Measurements from ENCODE around the gene P4HB. TPM values are rescaled to one million over a fixed set of nuclear protein-coding genes. Genes with fewer than 3 reads are reported as not detected.

Gene P4HB
- total and polyA plus RNA-seq, 2 experiments from 2014 or later: 1,651 to 3,203 TPM

GRCh38 chr17:81898029-81898866 lies 37.9 kb upstream of the P4HB start:
- H2AFZ ChIP-seq: no peak overlapping the region
- H3K27me3 ChIP-seq (replicated peaks; ENCODE audit: insufficient read depth): no peaks in the 10 kb centered on the region
- 20 to 22% methylated on average over 19 of the region's 19 CpGs for WGBS, 2 experiments (ENCODE audit: low coverage in 1 of 2, low lambda C conversion rate in 2 of 2, missing lambda C conversion rate in 2 of 2)
- peaks cover 47% of the 10 kb centered on the region for H3F3A ChIP-seq (ENCODE audit: insufficient read depth)
- no peaks in the 10 kb centered on the region for H3K9me2 ChIP-seq (ENCODE audit: insufficient read depth)
- 0 out of 2 replicates have a peak overlapping the region, but pooled peaks have one; percentile 22 for H3K4me3 ChIP-seq
- DNase-seq: peak; percentile 99
- H3K4me2 ChIP-seq (ENCODE audit: unreplicated experiment): peak overlapping the region; percentile 63
- H4K20me1 ChIP-seq (ENCODE audit: insufficient read depth): no peaks in the 10 kb centered on the region
- peaks cover 20% of the 10 kb centered on the region for H3K79me2 ChIP-seq (ENCODE audit: insufficient read depth)
- H3K36me3 ChIP-seq (ENCODE audit: low read depth): peaks cover 4% of the 10 kb centered on the region; the same call in 1 of the 2 replicates
- no peaks in the 10 kb centered on the region for H3K9me3 ChIP-seq (ENCODE audit: low read depth)
- peak overlapping the region; percentile 96 for H3K27ac ChIP-seq
- TF ChIP-seq EZH2 (IDR thresholded peaks at IDR 0.05; ENCODE audit: insufficient read depth, poor library complexity, severe bottlenecking) (no peak), EZH2phosphoT487 (IDR thresholded peaks at IDR 0.05; ENCODE audit: insufficient read depth, low read depth) (no peak)
- H3K9ac ChIP-seq: peak overlapping the region; percentile 75
- H3K4me1 ChIP-seq (ENCODE audit: insufficient read depth): peaks cover 20% of the 10 kb centered on the region
- in situ Hi-C loops (cut with MboI): no loop called here

GRCh38 chr17:81895400-81895799 lies 35.1 kb upstream of the P4HB start:
- whole genome bisulfite sequencing, 2 experiments (ENCODE audit: low coverage in 1 of 2, low lambda C conversion rate in 2 of 2, missing lambda C conversion rate in 2 of 2): 90% methylated on average over 11 of the region's 11 CpGs

GRCh38 chr17:81891303-81891552 lies 30.9 kb upstream of the P4HB start:
- no peaks in the 10 kb centered on the region; the same call in 1 of the 2 replicates for H4K20me1 ChIP-seq (ENCODE audit: insufficient read depth)
- in situ Hi-C loops (cut with MboI): no loop called here
- peaks cover 40% of the 10 kb centered on the region for H3K36me3 ChIP-seq (ENCODE audit: low read depth)
- 2 to 3% methylated on average over 6 to 40 of the region's 40 CpGs for WGBS, 2 experiments (ENCODE audit: low coverage in 1 of 2, low lambda C conversion rate in 2 of 2, missing lambda C conversion rate in 2 of 2)
- H3K9ac ChIP-seq: peak overlapping the region; percentile 86
- H3K79me2 ChIP-seq (ENCODE audit: insufficient read depth): peaks cover 80% of the 10 kb centered on the region
- H3K4me2 ChIP-seq (ENCODE audit: unreplicated experiment): no peak overlapping the region
- no peaks in the 10 kb centered on the region for H3K9me2 ChIP-seq (ENCODE audit: insufficient read depth)
- H3K4me3 ChIP-seq: peak overlapping the region; percentile 89
- no peaks in the 10 kb centered on the region for H3K9me3 ChIP-seq (ENCODE audit: low read depth)
- H3K27me3 ChIP-seq (replicated peaks; ENCODE audit: insufficient read depth): no peaks in the 10 kb centered on the region
- no peak overlapping the region for H2AFZ ChIP-seq
- peaks cover 23% of the 10 kb centered on the region for H3F3A ChIP-seq (ENCODE audit: insufficient read depth)
- DNase-seq: no peak
- TF ChIP-seq EZH2phosphoT487 (IDR thresholded peaks at IDR 0.05; ENCODE audit: insufficient read depth, low read depth) (no peak), EZH2 (IDR thresholded peaks at IDR 0.05; ENCODE audit: insufficient read depth, poor library complexity, severe bottlenecking) (no peak)
- peaks cover 17% of the 10 kb centered on the region for H3K4me1 ChIP-seq (ENCODE audit: insufficient read depth)
- peak overlapping the region; percentile 64 for H3K27ac ChIP-seq

More at GRCh38 chr17:81895400-81895799, 35.1 kb upstream of the P4HB start:
- no peak overlapping the region for H3K4me2 ChIP-seq (ENCODE audit: unreplicated experiment)
- peaks cover 26% of the 10 kb centered on the region for H3K4me1 ChIP-seq (ENCODE audit: insufficient read depth)
- no peak overlapping the region for H2AFZ ChIP-seq
- in situ Hi-C loops (cut with MboI): no loop called here
- peaks cover 42% of the 10 kb centered on the region for H3K79me2 ChIP-seq (ENCODE audit: insufficient read depth)
- no peak overlapping the region for H3K9ac ChIP-seq
- peaks cover 4% of the 10 kb centered on the region; the same call in 1 of the 2 replicates for H3K36me3 ChIP-seq (ENCODE audit: low read depth)
- no peak for DNase-seq
- peaks cover 46% of the 10 kb centered on the region for H3F3A ChIP-seq (ENCODE audit: insufficient read depth)
- no peak overlapping the region for H3K27ac ChIP-seq
- H3K9me2 ChIP-seq (ENCODE audit: insufficient read depth): no peaks in the 10 kb centered on the region
- H3K9me3 ChIP-seq (ENCODE audit: low read depth): no peaks in the 10 kb centered on the region
- no peak overlapping the region for H3K4me3 ChIP-seq
- TF ChIP-seq EZH2phosphoT487 (IDR thresholded peaks at IDR 0.05; ENCODE audit: insufficient read depth, low read depth): no peak
- no peak for TF ChIP-seq EZH2 (IDR thresholded peaks at IDR 0.05; ENCODE audit: insufficient read depth, poor library complexity, severe bottlenecking)
- no peaks in the 10 kb centered on the region for H4K20me1 ChIP-seq (ENCODE audit: insufficient read depth)
- H3K27me3 ChIP-seq (replicated peaks; ENCODE audit: insufficient read depth): no peaks in the 10 kb centered on the region

GRCh38 chr17:81890447-81891302 lies 30.3 kb upstream of the P4HB start:
- TF ChIP-seq EZH2 (IDR thresholded peaks at IDR 0.05; ENCODE audit: insufficient read depth, poor library complexity, severe bottlenecking) (no peak), EZH2phosphoT487 (IDR thresholded peaks at IDR 0.05; ENCODE audit: insufficient read depth, low read depth) (no peak)
- Histone ChIP-seq H3K36me3 (ENCODE audit: low read depth) (peaks cover 37% of the 10 kb centered on the region), H3K4me1 (ENCODE audit: insufficient read depth) (peaks cover 17% of the 10 kb centered on the region), H3F3A (ENCODE audit: insufficient read depth) (peaks cover 18% of the 10 kb centered on the region), H3K27me3 (replicated peaks; ENCODE audit: insufficient read depth) (no peaks in the 10 kb centered on the region), H3K9me2 (ENCODE audit: insufficient read depth) (no peaks in the 10 kb centered on the region), H3K9me3 (ENCODE audit: low read depth) (no peaks in the 10 kb centered on the region), H4K20me1 (ENCODE audit: insufficient read depth) (no peaks in the 10 kb centered on the region; the same call in 1 of the 2 replicates), H3K79me2 (ENCODE audit: insufficient read depth) (peaks cover 84% of the 10 kb centered on the region), H3K9ac (peak overlapping the region; percentile 86), H3K4me2 (ENCODE audit: unreplicated experiment) (peak overlapping the region; percentile 74), H3K27ac (peak overlapping the region; percentile 64), H2AFZ (no peak overlapping the region), H3K4me3 (peak overlapping the region; percentile 89)
- 5 to 8% methylated on average over 48 to 69 of the region's 69 CpGs for WGBS, 2 experiments (ENCODE audit: low coverage in 1 of 2, low lambda C conversion rate in 2 of 2, missing lambda C conversion rate in 2 of 2)
- in situ Hi-C loops (cut with MboI): no loop called here
- peak; percentile 58 for DNase-seq

Data from GM23248 (cell line).